Stimulated activated CD4-positive, alpha-beta T cell treated with anti-CD3 and anti-CD28 coated beads, Interleukin-1b, Interleukin-23, amount 100 ng/mL, for 24 hours (primary cell): Measurements from ENCODE around the gene C10orf62.
"Not testable (repeated sequence)": the region's sequence is repeated elsewhere in the genome, so short reads cannot be mapped to it uniquely, and the experiment has no call there.

Experiments
- DNase-seq, 4 experiments: peaks; one replicate each; pipeline ENCODE4 v3.0.0-alpha.2; 2020; ENCODE audit warnings: low read depth in 4 of 4, low spot score in 1 of 4

C10orf62 gene

GRCh38 chr10:97627731-97628130 lies 38.2 kb downstream of the C10orf62 start:
- no peak for DNase-seq

GRCh38 chr10:97628228-97628627 lies 38.7 kb downstream of the C10orf62 start:
- no peak for DNase-seq

- no peak for DNase-seq
Measured at GRCh38 chr10:97629289-97629688, 39.8 kb downstream of the C10orf62 start.

- DNase-seq = no peak
Measured at GRCh38 chr10:97631098-97631497, 41.6 kb downstream of the C10orf62 start.

GRCh38 chr10:97632949-97633884 lies 43.7 kb downstream of the C10orf62 start, which contains the start of gene MORN4:
Gene MORN4, minus strand, starts transcription at chr10:97633500. Its CDS starts 13,847 bp downstream, at chr10:97619653.
- peak; percentile 73 to 87 (median 82) for DNase-seq

- DNase-seq = no peak
Measured at GRCh38 chr10:97633921-97634320, 44.4 kb downstream of the C10orf62 start.

- DNase-seq = no peak
Measured at GRCh38 chr10:97635577-97635976, 46.1 kb downstream of the C10orf62 start.

- not testable (repeated sequence) for DNase-seq
Measured at GRCh38 chr10:97639090-97639489, 49.6 kb downstream of the C10orf62 start.

- DNase-seq = peak; percentile 97 to 99 (median 98)
Measured at GRCh38 chr10:97640174-97640867, 50.8 kb downstream of the C10orf62 start, which contains the start of gene PI4K2A. Gene PI4K2A, plus strand, starts transcription at chr10:97640671. Its CDS starts 72 bp downstream, at chr10:97640743.
